Stimulated activated CD8-positive, alpha-beta memory T cell treated with anti-CD3 and anti-CD28 coated beads, Interleukin-7, amount 100 ng/mL, for 48 hours (primary cell): ENCODE results near the gene CEBPA.

Experiments
- DNase-seq, 2 donors: peaks; one replicate each; pipeline ENCODE4 v3.0.0-alpha.2; 2020; ENCODE audit warnings: low read depth in 1 of 2; ENCODE audit errors: extremely low read depth in 1 of 2

CEBPA gene

DNA sequence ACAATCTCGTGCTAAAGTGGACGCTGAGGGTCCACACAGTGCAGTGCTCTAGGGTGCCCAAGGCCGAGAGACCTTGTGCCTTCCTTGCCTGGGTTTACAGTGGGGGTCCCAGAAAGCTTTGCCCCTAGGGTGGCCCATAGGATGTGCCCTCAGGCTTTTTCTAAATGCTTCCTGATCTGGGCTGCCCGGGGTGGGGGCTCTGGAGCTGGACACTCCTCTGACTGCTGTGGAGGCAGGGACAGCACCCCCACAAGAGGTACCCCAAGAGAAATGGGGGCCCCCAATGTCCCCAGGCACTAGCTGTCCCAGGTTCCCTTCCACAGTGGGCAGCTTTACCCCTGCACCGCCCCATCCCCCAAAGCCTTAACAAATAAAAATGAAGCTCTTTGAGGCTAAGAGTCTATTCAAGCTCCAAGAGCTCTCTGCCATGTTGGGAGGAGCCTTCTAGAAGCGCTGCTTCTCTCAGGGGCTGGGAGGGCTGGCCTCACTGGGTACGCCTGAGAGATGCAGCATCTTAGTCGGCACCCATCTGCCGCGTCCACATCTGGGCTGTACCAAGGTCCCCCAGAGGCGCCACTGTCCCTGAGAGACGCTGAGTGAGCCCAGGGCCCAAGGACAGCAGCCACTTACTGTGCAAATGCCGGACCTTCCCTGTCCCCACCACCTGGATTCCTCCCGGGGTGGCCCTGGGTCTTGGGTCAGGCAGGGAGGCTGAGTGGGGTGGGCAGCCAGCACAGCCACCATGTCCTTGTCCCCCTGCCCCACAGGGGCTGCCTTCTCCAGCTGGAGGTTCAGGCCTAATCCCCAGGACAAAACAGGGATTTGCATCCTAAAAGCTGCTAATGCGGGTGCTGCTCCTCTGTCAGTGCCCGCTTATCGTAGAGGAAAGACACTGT is 27.4 kb downstream of the CEBPA start:
- no peak for DNase-seq

DNA sequence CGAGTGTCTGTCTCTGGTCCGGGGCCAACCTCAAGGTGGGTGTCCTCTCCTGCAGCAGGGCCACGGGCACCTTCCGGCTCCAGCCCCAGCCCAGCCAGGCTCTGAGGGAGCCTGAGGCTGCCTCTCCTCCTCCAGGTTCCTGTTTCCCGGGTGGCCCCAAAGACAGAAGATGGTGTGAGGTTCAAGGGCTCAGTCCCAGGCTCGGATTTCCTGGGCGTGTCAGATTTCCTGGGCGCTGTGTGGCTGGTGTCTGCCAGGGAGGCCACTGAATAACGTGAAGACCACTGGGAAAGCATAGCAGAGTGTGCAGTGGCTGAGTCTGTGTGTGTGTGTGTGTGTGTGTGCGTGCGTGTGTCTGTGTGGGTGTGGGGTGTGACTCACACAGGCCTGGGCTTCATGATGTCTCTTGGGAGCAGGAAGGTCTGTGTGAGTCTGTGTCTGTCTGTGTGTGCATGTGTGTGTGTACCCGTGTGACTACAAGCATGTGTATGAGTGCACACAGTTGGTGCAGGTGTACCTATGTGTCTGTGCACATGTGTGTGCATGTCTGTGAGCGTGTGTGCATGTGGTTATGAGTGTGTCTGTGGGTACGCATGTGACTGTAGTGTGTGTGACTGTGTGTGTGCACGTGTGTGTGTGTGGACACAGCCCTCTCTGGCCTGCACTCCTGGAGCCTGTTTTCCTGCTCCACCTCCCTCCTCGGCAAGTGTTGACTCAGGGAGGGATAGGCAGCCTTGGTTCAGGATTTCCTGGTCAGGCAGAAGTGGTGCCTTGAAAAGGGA is 28.3 kb downstream of the CEBPA start:
- peak in 1 of 2 donors; percentile 10 for DNase-seq

DNA sequence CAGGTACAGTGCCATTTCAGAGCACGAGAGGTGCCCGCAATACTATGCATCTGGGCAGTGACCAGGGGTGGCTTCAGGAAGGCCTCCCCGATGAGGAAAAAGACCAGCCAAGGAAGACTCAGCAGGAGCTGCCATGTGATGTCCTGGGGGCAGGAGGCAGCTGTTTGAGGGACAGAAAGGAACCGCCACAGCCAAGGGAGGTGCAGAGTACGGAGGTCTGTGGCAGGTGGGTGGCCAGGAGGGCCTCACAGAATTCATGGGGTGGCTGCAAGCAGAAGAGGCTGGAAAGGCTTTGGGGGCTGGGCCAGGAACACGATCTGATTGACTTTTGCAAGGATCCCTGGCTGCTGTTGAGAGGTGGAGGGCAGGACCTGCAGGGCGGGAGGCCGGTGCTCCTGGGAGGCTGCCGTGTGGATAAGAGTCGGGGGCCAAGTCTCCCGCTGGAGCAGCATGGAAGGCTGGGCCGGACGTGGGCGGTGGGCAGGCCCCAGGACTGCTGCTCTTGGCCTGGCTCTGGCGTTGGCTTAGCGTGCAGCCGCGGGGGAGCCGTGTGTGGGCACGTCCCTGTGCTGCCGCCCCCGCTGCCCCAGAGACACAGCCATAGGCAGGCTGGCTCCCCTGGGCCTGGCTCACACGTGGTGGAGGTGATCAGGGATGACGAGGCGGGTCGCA is 29.1 kb downstream of the CEBPA start:
- DNase-seq, result no peak

DNA sequence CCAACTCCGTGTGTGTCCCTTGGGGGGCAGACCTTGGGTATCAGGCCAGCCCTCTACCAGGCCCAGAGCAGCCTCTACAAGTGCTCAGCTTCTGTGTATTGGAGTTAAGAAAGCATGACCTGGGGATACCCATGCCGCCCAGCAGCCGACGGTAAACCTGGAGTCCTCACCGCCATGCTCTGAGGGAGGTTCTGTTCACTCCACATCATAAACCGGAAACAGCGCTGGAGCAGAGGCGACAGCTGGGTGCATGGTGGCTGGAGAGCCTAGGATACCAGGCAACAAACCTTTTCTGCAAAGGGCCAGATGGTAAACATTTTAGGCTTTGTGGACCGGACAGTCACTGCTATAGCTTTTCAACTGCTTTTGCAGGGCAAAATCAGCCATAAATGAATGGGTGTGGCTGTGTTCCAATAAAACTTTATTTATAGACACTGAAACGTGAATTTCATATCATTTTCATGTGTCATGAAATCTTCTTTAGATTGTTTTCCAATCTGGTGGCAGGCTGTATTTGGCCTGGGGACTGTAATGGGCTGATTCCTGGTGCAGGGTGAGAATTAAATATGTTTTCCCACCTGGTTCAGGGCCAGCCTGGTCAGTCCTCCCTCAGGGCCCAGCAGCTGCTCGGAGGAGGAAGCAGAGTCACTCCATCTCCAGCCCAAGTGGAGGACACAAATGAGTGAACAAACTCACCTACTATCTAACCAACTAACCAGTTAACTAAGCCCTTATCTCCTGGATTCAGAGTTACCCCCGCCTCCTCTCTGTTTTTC is 30.9 kb downstream of the CEBPA start:
- DNase-seq, result no peak

DNA sequence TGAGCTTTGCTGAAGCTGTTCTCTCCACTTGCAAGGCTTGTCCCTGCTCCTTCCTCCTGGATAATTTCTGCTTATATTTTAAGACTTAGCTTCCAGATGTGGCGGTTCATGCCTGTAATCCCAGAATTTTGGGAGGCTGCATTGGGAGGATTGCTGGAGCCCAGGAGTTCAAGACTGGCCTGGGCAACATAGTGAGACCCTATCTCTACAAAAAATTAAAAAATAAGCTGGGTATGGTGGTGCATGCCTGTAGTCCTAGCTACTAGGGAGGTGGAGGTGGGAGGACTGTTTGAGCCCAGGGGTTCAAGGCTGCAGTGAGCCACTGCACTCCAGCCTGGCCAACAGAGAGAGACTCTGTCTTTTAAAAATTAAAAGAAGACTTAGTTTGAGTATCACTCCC is 31.6 kb downstream of the CEBPA start:
- DNase-seq, result no peak

DNA sequence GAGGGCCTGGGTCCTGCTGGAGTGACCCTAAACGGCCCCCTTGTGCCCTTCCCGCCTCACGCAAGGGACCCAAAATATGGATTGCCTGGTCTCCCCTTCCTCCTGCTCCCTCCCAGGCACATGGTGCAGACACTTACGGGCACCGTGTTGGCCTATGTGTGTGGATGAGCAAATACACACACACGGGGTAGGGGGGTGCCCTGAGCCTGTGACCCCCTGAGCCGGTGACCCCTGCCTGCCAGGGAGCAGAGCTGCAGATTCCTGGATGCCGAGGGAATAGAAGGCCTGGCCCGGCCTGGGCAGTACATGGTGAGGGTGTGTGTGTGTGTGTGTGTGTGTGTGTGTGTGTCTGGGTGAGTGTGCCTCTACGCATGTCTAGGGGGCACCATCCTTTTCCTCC is 33.3 kb downstream of the CEBPA start:
- no peak for DNase-seq

DNA sequence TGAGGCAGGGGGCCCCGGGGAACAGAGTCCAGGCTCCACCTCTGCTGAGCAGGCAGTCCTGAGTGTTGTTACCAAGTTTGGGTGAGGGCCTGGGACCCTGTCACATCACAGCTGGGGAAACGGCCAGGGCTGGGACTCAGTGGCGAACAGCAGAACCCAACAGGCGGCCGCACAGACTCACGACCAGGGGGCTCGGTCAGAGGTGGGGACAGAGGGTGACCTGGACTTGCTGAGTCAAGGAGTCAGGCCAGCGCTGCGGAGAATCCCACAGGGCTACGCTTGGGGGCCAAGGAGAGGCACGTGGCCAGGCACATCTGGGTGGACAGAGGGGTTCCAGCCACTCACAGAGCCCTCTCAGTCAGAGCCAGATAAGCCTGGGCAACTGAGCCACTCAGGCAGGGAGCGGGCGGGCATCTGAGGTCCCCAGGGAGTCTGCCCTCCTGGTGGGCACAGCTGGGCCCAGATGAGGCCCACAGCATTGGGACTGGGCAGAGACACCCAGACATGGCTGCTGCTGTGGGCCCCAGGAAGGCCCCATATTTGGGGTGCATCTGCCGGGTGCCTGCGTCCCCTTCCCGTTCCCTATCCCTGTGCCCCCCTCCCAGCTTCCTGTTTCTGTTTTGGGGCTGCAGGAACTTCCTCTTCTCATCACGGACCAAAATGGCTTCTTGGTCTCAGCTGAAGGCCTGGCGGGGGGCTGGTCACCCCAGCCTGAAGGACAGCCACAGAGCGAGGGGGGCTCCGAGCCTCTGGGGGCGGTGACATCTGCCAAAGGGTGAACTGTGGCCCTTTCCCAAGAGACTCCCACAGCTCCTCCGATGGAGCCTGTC is 34.0 kb downstream of the CEBPA start:
- no peak for DNase-seq

DNA sequence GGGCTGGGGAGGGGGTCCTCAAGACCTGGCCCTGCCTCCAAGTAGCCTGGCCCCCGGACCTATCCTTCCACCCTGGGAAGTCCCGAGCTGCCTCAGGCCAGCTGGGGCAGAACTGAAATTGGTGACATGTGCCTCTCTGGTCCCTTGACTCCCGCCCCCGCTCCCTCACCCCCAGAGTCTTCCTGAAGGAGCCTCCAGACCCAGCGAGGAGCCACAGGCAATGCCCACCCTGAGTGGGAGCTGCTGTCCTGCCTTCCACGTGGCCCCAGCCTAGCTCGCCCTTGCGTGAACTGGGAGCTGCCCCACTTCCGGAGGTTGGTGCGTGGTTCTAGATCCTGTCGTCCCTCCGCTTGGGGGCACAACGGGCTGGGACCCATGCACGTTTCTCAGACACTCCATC is 34.6 kb downstream of the CEBPA start:
- DNase-seq, result no peak

DNA sequence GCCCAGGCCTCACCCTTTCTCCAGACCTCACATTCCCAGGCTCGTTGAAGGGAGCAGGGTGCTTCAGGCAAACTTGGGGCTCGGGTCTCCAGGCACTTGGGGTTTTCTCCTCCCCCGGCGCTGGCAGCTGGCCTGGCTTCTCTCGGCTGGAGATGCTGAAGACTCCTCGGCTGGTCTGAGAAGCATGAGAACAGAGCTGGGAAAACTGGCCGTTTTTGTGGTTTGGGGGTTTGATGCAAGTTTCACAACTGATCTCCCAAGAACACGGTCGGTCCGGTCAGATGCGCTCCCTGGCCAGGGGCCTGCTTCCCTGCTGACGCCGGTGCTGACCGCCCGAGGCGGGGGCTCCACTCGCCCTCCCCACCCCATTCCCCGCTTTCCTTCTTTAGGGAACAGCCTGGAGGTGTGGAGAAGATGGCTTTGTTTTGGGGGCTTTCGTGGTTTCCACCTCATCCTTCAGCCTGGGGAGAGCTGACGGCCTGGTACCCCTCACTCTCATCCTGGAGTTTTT is 35.3 kb downstream of the CEBPA start:
- no peak for DNase-seq

DNA sequence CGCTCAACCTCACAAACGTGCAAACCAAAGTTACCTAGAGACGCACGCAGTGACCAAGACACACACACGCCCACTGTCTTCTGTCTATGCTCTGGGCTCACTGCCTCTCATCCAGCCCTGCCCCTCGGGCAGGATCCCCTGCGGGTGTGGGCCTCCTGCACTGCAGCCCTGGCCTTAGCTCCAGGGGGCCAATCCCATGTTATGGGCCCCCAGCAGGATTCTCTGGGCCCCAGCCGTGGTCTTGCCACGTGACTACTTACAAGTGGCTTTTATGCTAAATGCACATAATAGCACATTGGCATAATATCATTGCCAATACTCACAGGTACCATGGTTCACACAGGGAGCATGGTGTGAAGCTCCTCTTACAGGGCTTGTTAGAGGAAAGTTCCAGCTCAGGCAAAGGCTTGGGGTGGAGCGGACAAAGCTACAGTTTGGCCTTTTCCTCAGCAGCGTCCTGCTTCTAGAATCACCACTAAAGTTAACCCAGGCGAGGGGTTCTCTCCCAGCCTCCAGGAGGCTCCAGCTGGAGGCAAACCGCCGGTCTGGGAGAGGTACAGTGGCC is 37.4 kb downstream of the CEBPA start:
- DNase-seq, result no peak

DNA sequence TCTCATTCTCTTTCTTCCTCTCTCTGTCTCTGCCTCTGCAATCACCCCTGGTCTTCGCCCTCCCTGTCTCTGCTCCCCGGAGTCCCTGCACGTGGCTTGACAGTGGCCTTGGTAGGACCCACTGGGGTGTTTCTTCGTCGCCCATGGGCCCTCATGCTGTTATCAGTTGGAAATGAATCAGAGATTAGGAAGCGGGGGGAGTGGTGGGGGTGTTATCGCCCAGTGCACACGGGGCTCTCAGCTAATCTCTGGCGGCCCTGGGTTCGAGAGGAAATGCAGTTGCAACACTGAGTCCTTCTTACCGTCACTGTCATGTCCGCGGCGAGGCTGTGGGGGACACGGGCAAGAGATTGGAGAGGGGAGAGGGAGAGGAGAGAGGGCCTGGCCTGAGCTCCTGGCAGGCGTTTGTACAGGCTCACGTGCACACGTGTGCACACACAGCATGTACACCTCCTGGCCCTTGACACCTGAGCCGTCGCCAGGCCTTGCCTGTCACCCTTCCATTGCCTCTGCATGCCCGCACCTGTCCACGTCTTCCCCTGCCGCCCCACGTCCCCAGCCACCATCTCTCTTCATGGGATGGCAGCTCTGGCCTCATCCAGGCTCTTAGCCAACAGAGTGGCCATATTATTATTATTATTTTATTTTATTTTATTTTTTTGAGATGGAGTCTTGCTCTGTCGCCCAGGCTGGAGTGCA is 38.9 kb downstream of the CEBPA start:
- no peak for DNase-seq

DNA sequence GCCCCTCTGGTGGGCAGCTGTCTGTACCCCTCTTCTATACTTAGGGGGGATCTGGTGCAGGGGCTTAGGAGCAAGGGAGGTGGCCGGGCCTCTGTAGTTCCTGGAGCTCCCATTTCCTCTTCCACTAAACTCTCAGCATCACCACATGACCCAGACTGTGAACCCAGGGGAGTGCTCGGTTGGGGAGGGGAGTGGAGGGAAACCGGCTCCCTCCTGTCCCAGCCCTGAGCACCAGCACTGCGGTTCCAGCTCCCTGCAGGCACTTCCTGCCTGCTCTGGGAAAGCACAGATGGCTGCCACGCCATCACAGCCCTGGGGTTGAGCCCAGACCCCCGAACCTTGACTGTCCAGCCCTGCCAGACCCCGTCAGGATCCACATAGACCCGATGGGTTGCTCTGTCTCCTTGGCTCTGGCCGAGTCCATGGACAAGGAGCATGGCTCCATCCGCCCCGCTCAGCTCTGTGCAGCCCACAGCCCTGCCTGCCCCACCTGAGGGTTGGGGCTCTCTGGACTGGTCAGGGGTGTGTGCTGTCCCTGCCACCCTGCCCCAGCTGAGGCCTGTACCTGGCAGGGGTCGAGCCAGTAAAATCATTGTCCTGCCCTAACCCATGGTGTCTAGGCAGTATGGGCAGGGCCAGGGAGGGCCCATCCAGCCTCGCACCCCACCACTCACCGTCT is 40.7 kb downstream of the CEBPA start:
- no peak for DNase-seq

DNA sequence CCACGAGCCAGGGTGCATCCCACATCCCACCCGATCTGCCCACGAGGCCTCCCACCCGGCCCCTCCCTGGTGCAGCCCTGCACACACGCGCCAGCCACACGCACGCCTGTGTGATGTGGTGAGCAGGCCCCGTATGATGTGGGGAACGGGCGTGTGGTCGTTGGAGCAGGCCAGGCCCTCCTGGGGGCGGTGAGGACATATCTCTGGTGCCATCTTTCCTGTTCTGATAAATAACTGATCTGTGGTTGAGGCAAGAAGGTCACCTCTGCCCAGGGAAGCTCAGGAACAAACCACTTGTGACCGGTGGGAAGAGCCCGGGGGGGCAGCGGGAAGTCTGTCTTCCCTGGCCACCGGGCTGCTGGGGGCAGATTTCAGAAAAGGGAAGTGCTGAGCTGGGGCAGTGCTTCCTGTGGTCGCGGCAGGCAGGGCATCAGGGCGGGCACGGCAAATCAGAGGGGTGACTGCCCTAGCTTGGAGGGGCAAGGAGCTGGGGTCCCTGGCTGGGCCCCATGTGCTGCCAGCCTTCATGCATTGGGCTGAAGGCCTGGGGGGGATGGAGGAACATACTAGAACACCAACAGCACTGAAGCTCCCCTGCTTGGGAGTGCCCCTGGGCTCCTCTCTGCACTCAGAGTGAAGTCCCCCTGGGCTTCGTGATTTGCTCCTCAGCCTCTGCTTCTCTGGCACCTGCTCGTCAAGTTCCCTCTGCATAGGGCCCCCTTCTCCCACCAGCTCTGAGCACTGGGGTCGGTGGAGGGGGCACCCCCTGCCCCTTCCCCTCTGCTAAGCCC is 41.5 kb downstream of the CEBPA start:
- DNase-seq, result no peak

DNA sequence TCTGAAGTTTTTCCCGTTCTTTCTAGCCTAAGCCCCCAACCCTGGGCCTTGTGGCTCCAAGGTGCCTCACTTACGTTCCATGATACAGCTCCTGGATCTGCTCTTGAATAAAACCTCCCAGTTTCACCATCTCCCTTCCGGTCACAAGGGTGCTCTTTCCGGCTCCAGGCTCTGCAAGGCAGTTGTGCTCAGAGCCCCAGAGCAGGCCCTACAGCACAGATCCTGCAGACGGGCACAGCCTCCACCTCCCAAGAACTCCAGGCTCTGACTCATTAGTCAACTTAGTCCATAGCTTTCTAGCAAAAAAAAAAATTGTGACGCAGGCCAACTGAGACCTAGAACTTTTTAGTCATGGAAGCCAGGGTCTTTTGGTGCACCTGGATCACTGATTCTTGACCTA is 42.8 kb downstream of the CEBPA start:
- no peak for DNase-seq

DNA sequence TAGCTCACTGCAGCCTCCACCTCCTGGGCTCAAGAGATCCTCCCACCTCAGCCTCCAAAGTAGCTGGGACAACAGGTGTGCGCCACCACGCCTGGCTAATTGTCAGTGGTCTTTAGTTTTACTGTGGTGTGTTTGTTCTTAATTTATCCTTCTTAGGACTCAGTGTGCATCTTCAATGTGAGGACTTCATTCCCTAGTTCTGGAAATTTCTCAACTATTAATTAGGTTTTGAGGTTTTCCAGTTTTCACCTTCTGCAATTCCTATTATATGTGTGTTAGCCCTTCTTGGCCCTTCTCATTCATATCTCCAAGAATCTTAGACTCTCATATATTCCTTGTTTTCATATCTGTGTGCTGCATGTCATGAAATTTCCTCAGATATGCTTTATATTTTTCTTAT is 44.5 kb downstream of the CEBPA start:
- no peak for DNase-seq

DNA sequence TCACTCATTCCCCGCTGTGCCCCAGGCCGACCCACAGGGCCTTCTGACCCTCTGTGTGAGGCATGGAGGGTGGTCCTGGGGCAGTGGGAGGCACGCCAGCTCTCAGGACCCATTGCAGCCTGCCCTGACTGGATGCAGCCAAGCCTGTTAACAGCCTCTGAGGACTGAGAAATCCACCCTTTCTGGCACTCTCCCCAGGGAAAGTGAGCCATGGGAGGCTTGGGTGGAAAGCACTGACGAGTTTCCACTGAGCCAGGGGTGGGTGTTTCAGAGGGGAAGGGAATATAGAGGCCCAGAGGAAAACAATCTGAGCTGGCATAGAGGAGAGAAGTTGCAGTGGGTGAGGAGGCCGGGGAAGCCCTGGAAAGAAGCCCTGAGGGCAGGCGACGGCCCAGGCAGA is 46.1 kb downstream of the CEBPA start:
- DNase-seq, result no peak

DNA sequence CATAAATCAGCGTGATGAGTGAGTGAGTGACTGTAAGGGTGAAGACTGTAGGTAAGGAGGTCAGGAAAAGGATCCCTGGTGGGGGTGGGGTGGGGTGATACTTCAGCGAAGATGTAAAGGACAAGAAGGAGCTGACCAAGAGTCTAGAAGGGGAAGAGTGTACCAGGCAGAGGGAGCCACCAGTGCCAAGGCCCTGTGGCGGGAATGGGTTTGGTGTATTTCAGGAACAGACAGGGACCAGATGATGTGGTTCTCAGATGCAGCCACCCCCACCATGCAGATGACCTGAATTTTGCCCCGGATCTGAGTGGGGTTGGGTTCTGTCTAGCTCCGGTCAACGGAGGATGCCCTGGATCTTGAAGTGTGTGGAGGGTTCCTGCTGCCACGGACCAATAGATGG is 46.6 kb downstream of the CEBPA start:
- no peak for DNase-seq
